A172 (cell line): ENCODE data around the gene APBA2. TPM values are rescaled to one million over a fixed set of nuclear protein-coding genes. Genes with fewer than 3 reads are reported as not detected.

Experiments
- DNase-seq: peaks from one replicate; pipeline ENCODE4 v3.0.0-alpha.2; 2015; ENCODE audit warnings: low spot score
- total RNA-seq: library from RNA; depleted of rRNA; stranded (reverse); fragments of >200 nt; shearing (Covaris generic); gene quantifications from 2 replicates; pipeline ENCODE4 v1.2.3, GENCODE V29; 2014

APBA2 gene
- total RNA-seq, 1 experiment from 2014 or later = 34.8 TPM

- DNase-seq = no peak
These were observed 248.0 kb downstream of the APBA2 start for GRCh38 chr15:29133791-29134190.

GRCh38 chr15:29134239-29134638 lies 248.5 kb downstream of the APBA2 start:
- no peak for DNase-seq

- DNase-seq = no peak
These were observed 249.0 kb downstream of the APBA2 start for GRCh38 chr15:29134641-29135308.

GRCh38 chr15:29135309-29135657 lies 249.5 kb downstream of the APBA2 start:
- DNase-seq = no peak

- DNase-seq = no peak
These were observed 250.2 kb downstream of the APBA2 start for GRCh38 chr15:29135702-29136646.

- DNase-seq = no peak
These were observed 252.5 kb downstream of the APBA2 start for GRCh38 chr15:29138260-29138659.

- DNase-seq = no peak
These were observed 253.3 kb downstream of the APBA2 start for GRCh38 chr15:29139072-29139471.

GRCh38 chr15:29139540-29140459 lies 254.0 kb downstream of the APBA2 start:
- DNase-seq = peak; percentile 6

GRCh38 chr15:29140475-29141307 lies 254.9 kb downstream of the APBA2 start:
- DNase-seq = no peak

- no peak for DNase-seq
These were observed 255.7 kb downstream of the APBA2 start for GRCh38 chr15:29141308-29142128.

- no peak for DNase-seq
These were observed 256.5 kb downstream of the APBA2 start for GRCh38 chr15:29142129-29142747.

- no peak for DNase-seq
These were observed 257.5 kb downstream of the APBA2 start for GRCh38 chr15:29143293-29143692.

GRCh38 chr15:29143909-29144635 lies 258.3 kb downstream of the APBA2 start:
- DNase-seq = peak; percentile 25

- no peak for DNase-seq
These were observed 263.9 kb downstream of the APBA2 start for GRCh38 chr15:29149738-29150075.

- DNase-seq = no peak
These were observed 265.0 kb downstream of the APBA2 start for GRCh38 chr15:29150515-29151483.

- DNase-seq = no peak
These were observed 265.7 kb downstream of the APBA2 start for GRCh38 chr15:29151484-29151857.

- DNase-seq = no peak
These were observed 270.7 kb downstream of the APBA2 start for GRCh38 chr15:29156521-29156920.
